ENCODE data around the gene CTNNA3. TPM values are rescaled to one million over a fixed set of nuclear protein-coding genes. Genes with fewer than 3 reads are reported as not detected.

The CTNNA3 gene
- total RNA-seq, 4 donors from 2014 or later = under 0.01 to 0.38 (median 0.27) TPM

- no peak for TF ChIP-seq CTCF (IDR thresholded peaks at IDR 0.05; ENCODE audit: low read depth)
Measured at GRCh38 chr10:66575251-66575855, 1120.6 kb downstream of the CTNNA3 start.

GRCh38 chr10:66572700-66573099 lies 1123.3 kb downstream of the CTNNA3 start:
- TF ChIP-seq CTCF (IDR thresholded peaks at IDR 0.05; ENCODE audit: low read depth) = no peak

DNA sequence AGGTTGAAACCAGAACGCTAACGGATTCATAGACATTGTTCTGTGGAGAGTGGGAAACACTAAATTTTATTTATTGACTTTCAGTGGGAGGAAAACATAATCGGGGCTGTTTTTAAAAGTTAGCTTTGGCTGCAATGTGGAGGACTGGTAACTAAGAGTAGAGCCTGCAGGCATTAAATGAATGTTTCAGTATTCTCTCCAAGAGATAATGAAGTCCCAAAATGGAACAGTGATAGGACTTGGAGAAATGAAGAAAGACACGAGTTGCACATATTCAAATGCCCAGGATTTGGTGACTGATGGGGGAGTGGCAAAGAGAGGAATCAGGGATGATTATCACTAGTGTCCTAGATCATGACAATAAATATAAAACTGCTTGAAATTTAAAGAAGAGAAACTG lies 1130.0 kb downstream of the CTNNA3 start:
- no peak for TF ChIP-seq CTCF (IDR thresholded peaks at IDR 0.05; ENCODE audit: low read depth)

- TF ChIP-seq CTCF (IDR thresholded peaks at IDR 0.05; ENCODE audit: low read depth) = no peak
Measured at GRCh38 chr10:66564287-66564686, 1131.7 kb downstream of the CTNNA3 start.

GRCh38 chr10:66555061-66555460 lies 1140.9 kb downstream of the CTNNA3 start:
- no peak for TF ChIP-seq CTCF (IDR thresholded peaks at IDR 0.05; ENCODE audit: low read depth)

DNA sequence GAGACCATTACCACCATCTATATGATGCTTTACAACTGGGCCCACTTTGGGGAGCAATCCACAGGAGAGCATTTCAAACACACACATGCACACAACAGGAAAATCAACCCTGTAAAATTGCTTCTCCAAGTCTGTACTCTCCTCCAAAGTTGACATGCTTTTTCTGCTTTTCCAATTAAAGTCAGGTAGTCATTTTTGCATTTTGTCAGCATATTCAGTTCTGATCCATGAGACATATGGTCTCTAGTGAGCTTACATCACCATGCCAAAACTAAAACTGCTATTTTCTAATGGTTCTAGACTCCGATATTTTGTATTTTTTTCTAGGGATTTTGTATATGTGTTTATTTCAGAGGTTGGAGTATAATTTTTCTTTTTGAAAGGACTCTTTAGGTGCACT lies 1143.7 kb downstream of the CTNNA3 start:
- no peak for TF ChIP-seq CTCF (IDR thresholded peaks at IDR 0.05; ENCODE audit: low read depth)

- TF ChIP-seq CTCF (IDR thresholded peaks at IDR 0.05; ENCODE audit: low read depth) = no peak
Measured at GRCh38 chr10:66550351-66550750, 1145.6 kb downstream of the CTNNA3 start.

All from subcutaneous adipose tissue (tissue), 4 donors.